A549 treated with AZD9567 at 1 μM for 4 hours (cell line): ENCODE measurements around the gene CCDC150. TPM values are rescaled to one million over a fixed set of nuclear protein-coding genes. Genes with fewer than 3 reads are reported as not detected.

Source experiments
- total RNA-seq: library from RNA; stranded (reverse); fragments of 200-300 nt; extraction: Qiagen RNA extraction; gene quantifications from 5 replicates; pipeline ENCODE4 v1.2.3, GENCODE V29; 2022; ENCODE audit not compliant: insufficient read depth

The CCDC150 gene
- 5.4 to 6.0 TPM (median 5.7 TPM) in 5 replicates for total RNA-seq

DNA sequence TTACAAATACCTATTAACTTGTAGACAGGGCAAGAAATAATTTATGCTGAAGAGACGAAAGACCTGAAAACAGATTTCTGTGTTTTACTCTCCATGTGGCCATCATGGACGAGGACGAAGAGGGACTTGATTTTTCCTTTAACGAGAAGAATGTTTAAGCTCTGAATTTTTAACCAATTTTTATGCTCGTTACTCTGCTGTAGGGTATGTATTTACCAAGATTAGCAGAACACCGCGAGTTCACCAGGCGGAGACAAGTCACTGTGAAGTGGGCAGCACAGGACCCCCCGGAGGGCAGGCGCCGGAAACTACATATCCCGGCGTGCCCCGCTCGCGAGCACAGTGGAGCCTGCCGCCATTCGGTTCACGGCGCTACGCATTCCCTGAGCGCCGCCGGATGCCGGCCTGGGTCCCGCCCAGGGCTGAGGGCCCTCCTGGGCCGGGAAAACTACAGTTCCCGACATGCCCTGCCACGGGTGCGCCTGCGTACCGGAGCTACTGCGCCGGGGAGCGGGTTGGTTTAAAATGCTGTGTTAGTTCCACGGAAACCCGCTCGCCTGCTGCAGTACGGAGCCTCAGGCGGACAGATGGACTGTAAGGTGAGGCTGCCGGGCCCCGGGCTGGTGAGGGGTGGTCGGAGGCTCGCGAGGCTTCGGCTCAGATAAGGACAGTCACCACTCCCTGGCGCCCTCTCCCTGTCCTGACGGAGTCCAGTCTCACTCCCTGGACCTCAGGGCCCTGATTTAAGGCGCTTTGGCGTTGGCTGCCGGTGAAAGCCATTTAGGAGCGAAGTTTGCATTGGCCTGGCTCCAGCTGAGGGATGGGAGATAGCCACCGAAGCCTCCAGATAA is at the start of gene CCDC150:
Gene CCDC150, plus strand, starts transcription at position 536 of the 851 bp plus-strand sequence. Its CDS starts 52 bp downstream, at position 588.

DNA sequence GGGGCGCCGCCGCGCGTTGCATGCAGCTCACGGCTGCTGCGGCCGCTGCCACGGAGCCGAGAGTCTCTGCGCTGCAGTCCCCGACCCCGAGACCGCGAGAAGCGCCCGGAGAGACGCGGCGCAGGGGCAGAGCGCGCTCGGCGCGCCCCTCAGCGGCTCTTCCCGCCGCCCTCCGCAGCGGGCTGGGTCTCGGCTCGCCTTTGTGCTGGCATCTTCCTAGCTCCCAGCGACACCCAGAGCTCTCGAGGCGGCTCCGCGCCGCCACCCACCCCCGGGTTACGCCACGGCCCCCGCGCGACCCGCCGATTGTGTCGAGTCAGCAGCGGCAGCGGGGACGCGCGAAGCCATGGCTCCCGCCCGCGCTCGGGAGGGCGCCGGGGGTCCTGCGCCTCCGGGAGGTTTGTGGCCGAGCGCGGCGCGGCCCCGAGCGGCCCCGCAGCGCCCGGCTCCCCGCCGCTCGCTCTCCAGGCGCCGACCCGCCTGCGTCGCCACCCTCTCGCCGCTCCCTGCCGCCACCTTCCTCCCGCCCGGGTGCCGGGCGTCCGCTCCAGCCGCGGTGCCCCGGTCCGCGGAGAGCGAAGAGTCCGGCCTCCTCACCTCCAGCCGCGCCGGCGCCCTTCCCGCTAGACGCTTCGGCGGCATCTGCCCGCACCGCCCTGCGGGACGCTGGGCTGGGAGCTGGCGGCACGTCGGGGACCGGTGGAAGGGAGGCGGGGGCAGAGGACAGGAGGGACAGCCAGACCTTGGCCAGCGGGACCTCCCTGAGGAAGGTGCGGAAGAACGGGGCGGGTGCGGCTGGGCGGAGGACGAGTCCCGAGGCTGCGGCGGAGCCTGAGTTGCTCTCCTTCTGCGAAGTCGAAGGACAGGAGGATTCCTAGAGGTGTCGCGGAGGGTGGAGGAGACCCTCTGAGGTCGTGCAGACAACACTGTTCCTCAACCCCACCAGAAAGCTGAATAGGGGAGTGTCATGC is 46.3 kb upstream of the CCDC150 start, which contains the start of gene HECW2:
Gene HECW2, minus strand, starts transcription at position 644 of the 971 bp plus-strand sequence.

Other genes starting within 250 kb of the CCDC150 start
- gene HECW2, start 46.2 kb upstream of the CCDC150 start, total RNA-seq: 1.4 to 2.7 TPM (median 1.8 TPM) in 5 replicates
- gene GTF3C3, start 160.0 kb downstream of the CCDC150 start, total RNA-seq: 15.9 to 19.8 TPM (median 18.7 TPM) in 5 replicates
- 0.10 to 0.12 TPM in 2 of 5 replicates, not detected in the others for gene C2orf66, start 169.6 kb downstream of the CCDC150 start, total RNA-seq